HG03108 (cell line): Measurements from ENCODE around the gene C14orf93.
"Not testable (repeated sequence)": the region's sequence is repeated elsewhere in the genome, so short reads cannot be mapped to it uniquely, and the experiment has no call there.

Experiments used
- ATAC-seq: cut with Tn5 transposase; IDR thresholded peaks from one replicate; pipeline ENCODE4 v1.9.1; 2021; ENCODE audit warnings: moderate library complexity; ENCODE audit not compliant: unreplicated experiment

Gene C14orf93

GRCh38 chr14:22977684-22978486, 32.1 kb downstream of the C14orf93 start:
- ATAC-seq, result no peak

- no peak for ATAC-seq
These were observed 32.6 kb downstream of the C14orf93 start for GRCh38 chr14:22977434-22977683.

- ATAC-seq, result no peak
These were observed 33.1 kb downstream of the C14orf93 start for GRCh38 chr14:22976620-22977433.

DNA sequence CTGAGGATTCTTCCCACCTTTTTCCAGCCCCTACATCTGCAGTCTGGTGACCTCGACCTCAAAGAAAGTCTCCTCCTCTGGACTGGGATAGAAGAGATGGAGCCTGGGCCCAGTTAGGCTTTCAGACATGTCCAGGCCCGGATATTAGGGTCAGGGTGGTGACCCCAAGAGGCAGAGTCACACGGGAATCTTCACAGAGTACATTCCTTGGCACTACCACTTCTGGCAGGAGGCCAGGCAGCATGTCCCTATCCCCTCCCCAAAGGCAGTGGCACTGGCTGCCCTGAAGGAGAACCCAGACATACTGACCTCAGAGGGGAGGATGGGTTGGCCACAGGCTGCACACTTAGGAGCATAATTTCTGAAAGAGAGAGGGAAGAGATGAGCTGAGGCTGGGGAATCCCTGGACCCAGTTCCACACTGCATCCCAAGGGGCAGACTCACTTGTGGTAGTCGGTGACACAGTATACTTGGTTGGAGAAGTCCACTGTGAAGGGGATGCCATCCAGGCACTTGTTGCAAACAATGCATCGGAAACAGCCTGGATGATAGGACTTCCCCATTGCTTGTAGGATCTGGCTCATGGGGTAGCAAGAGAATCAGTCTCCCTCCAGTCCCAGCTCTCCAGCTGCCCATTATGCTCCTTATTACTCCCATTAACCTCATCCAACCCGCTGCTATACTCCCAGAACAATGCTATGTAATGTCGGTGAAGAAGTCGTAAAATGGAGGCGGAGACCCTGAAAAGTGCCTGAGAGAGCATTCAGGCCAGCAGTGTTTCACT, 35.2 kb downstream of the C14orf93 start:
- ATAC-seq, result no peak

GRCh38 chr14:22973217-22974032, 36.5 kb downstream of the C14orf93 start:
- ATAC-seq, result no peak

DNA sequence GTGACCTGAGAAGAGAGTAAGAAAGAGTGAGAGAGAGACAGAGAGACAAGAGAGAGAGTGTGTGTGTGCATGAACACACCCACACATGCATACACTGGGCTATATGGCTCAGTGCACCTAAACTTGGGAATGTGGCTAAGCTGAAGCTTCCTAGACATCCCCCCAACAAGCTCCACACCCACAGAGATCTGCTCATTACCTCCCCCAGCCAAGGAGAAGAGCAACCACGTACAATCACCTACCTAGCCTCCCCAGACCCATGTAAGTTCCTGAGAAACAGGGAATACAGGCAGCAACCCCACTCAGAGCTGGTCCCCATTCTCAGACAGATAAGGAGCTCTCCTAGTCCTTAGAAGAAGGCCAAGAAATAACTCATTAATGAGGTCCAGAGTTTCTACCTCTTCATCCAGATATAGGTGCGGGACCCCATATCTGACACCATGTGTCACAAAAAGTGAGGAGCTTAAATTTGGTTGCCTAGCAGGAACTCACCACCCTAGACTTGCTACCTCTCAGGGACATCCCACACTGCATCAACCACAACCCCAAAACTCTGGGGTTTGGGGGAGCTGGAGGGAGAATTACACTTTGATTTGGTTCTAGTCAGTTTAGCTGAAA, 37.5 kb downstream of the C14orf93 start:
- ATAC-seq, result no peak

DNA sequence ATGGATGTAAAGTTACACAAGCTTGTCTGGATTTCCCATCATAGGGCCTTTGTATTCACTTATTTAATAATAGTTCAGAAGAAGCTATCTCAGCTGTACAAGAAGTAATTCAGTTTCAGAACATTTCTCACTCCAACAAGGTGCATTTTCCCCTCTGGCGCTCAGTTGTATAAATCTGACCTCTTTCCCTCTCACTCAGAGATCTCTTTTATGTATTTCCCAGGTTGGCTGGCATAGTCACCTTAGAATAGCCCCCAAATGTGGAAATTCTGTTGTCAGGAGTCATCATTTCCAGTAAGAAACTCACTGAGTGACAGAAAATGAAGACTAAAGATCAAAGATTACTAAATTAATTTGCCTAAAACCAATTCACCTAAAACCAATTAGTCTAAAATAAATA, 38.8 kb downstream of the C14orf93 start:
- ATAC-seq, result no peak

GRCh38 chr14:22966783-22967269, 43.1 kb downstream of the C14orf93 start:
- ATAC-seq, result no peak

DNA sequence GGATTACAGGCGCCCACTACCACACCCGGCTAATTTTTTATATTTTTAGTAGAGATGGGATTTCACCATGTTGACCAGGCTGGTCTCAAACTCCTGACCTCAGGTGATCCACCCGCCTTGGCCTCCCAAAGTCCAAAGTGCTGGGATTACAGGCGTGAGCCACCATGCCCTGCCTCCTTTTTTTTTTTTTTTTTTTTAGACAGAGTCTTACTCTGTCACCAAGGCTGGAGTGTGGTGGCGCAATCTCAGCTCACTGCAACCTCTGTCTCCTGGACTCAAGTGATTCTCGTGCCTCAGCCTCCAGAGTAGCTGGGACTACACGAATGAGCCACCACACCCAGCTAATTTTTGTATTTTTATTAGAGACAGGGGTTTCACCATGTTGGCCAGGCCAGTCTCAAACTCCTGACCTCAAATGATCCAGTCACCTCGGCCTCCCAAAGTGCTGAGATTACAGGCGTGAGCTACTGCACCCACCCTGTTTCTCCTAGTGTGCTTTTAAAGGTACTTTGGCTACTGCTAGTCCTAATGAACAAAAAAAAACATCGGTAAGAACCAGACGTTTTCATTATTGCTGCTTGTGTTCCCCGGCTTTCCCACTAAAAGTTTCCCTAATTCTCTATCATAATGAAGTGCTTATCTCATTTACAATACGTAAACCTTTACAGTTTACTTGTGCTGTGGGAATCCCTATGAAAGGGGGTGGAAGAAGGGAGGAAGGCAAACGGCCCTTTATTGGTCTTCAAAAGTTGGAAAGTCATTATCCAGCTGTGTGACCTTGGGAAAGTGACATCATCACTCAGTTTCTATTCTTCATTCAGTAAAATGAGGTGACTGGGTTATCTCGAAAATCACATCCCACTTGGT, 43.8 kb downstream of the C14orf93 start:
- ATAC-seq, result not testable (repeated sequence)

DNA sequence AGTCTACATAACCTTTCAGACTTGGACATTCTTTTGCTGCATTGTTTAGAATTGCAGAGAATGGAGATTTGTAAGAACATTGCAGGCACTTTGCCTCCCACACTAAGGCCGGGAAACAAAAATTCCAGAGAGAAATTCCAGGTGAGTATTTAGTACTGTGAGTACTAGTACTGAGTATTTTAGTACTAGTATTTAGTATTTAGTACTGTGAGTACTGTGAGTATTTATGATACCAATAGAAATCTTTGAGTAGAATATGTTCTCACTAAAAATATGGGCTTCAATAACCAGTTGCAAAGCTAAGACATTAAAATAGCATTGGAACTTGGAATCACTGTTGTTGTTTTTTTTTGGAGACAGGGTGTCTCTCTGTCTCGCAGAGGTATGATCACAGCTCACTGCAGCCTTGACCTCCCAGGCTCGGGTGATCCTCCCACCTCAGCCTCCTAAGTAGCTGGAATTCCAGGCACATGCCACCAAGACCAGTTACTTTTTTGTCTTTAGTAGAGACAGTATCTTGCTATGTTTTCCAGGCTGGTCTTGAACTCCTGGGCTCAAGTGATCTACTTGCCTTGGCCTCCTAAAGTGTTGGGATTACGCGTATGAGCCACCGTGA, 47.8 kb downstream of the C14orf93 start:
- ATAC-seq, result no peak

DNA sequence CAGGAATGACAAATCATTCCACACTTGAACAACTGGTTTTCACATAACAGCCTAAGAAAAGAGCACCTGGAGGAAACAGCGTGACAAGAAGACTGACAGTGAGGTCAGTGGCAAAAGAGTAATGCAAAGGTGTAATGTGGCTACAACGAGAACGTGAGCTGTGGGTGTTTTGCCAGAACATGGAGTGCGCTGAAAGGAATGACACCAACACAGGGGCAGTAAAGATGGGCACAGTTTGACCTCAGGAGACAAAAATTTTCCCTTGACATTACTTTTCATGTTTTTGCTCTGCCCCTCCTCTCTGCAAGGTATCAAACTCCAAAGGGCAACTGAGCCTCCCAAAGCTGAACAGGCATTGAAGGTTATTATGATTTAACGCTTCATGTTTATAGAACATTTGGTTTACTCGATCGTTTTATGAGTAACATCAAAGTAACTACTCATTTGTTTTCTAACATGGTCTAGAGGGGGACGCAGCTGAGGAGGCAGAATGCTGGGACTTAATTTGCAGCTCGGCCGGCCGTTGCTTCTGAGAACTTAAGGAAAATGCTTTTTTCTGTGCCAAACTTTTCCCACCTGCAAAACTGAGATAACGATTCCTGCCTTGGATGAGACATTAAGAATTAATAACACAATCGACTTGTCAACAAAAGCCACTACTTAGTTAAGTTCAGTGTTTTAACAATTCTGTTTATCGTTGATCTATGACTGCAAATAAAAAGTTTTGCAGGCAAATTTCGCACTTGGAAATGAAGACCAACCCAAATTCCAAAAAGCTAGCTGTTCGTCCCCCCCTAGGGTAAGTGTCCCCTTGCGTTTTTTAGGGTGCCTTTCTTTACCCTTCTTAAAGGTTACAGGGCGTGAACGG, 54.0 kb downstream of the C14orf93 start:
- no peak for ATAC-seq

GRCh38 chr14:22952418-22952817, 57.5 kb downstream of the C14orf93 start:
- no peak for ATAC-seq

GRCh38 chr14:22951795-22952194, 58.1 kb downstream of the C14orf93 start:
- not testable (repeated sequence) for ATAC-seq

DNA sequence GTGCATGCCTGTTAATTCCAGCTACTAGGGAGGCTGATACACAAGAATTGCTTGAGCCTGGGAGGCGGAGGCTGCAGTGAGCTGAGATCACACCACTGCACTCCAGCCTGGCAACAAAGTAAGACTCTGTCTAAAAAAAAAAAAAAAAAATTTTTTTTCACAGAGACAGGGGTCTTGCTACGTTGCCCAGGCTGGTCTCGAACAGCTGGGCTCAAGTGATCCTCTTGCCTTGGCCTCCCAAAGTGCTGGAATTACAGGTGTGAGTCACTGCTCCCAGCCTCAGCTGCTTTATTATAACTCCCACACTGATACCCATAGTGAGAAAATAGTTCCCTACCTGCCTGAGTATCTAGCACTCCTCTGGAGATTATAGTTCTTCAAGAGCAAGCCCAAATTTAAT, 64.3 kb downstream of the C14orf93 start:
- ATAC-seq, result no peak

DNA sequence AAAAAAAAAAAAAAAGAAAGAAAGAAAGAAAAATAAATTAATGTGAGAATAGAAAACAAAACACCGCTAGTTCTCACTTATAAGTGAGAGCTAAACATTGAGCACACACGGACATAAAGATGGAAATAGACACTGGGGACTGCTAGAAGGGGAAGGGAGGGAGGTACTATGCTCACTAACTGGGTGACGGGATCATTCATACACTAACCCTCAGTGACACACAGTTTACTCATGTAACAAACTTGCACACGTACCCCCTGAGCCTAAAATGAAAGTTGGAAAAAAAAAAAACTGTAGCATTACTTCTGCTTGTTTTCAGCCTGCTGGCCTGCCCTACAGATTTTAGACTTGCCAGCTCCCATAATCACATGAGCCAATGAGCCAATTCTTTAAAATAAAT, 70.3 kb downstream of the C14orf93 start:
- ATAC-seq, result no peak
